Stromal cell of bone marrow (primary cell): ENCODE data around the gene ZNF783.
A peak's percentile ranks its signal among the peaks of the same experiment; 100 is the strongest.
"Not testable (repeated sequence)": the region's sequence is repeated elsewhere in the genome, so short reads cannot be mapped to it uniquely, and the experiment has no call there.

Experiments
- DNase-seq: peaks from one replicate; pipeline ENCODE4 v3.0.0-alpha.2; 2012; ENCODE audit warnings: low read depth

Gene ZNF783

DNA sequence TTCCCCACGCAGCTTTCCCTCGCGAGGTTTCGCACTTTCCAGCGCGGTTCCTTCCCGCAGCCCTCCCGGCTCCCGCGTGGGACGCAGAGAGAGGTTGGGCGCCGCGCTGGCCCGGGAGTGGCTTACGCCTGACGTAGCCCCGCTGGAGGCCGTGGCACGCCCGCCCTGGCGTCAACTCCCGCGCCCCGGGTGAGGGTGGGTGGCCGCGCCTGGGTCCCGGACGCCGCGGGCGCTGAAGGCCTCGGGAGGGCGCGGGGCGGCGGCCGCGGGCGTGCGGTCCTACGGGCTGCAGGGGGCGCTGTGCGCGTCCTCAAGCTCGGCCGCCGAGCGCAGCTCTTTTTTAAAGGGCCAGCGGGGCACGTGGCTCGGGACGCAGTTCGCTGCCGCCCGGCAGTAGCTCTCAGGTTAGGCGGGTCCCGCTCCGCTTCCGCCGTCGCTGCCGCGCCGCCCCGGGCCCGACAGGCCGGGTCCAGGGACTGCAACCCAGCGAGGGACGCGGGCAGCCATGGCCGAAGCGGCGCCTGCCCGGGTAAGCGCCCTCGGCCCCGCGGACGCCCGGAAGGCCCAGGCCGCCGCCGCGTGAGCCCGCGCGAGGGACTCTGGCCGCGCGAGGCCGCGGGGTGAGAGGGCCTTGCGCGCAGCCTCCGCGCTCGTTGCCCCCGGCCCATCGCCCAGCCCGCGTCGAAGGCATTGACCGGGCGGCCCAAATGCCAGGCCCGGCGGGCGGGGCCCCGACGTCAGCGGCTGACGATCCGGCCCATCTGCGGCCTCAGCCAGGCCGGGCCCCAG lies at the start of gene ZNF783:
Gene ZNF783, plus strand, starts transcription at position 368 of the 789 bp plus-strand sequence. Its CDS starts 138 bp downstream, at position 506.
- peak; percentile 76 for DNase-seq

DNA sequence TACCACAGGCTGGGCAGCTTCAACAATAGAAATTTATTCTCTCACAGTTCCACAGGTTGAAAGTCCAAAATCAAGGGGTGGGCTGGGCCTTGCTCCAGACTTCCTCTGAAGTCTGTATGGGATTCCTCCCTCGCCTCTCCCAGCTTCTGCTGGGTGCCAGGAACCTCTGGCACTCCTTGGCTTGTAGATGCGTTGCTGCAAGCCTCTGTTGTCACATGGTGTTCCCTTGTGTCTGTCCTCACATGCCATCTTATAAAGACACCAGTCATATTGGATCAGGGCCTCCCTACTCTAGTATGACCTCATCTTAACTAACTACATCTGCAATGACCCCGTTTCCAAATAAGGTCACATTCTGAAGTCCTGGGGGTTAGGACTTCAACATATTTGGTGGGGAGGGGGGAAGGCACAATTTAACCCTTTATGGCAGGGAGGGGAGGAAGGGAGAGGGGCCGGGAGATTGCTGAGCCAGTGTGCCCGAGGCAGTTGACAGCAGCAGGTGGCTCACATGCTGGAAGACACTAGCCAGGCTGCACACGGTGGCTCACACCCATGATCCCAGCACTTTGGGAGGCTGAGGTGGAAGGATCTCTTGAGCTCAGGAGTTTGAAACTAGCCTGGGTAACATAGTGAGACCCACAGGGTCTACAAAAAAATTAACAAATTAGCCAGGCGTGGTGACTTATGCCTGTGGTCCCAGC lies 47.8 kb upstream of the ZNF783 start:
- no peak for DNase-seq

DNA sequence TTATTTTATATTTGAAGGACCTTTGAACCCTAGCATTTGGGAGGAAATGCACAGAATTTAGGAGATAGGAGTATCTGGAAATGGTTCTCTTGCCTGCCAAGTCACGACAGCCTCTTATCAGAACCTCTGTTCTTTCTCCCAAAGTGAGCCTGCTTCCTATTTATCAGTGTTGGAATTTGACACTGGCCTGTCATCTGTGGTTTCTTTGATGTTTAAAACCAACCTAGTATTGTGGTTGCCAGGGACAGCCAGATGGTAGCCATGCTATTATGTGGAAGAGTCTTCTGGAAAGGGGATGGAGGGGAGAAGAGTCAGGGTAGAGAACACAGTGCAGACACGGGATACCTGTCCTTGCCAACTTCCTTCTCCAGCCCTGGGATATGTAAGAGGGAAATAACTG lies 45.6 kb upstream of the ZNF783 start:
- DNase-seq, result no peak

DNA sequence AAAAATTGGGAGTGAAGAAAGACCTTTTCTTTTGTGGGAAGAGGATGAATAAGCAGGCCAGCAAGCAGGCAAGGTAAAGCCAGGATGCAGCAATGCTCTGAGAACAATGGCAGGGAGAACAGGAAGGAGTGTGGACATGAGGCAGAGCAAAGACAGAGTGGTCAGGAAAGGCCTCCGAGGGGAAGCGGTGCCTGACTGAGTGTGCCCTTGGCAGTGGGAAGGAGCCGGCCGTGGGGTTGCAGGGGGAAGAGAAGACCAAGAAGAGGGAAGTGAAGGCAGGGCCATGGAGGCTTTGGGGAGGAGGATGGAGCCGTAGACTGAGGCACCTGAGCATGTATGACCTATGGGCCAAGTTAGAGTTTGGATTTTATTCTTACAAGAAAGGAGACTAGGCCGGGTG lies 44.4 kb upstream of the ZNF783 start:
- DNase-seq, result no peak

DNA sequence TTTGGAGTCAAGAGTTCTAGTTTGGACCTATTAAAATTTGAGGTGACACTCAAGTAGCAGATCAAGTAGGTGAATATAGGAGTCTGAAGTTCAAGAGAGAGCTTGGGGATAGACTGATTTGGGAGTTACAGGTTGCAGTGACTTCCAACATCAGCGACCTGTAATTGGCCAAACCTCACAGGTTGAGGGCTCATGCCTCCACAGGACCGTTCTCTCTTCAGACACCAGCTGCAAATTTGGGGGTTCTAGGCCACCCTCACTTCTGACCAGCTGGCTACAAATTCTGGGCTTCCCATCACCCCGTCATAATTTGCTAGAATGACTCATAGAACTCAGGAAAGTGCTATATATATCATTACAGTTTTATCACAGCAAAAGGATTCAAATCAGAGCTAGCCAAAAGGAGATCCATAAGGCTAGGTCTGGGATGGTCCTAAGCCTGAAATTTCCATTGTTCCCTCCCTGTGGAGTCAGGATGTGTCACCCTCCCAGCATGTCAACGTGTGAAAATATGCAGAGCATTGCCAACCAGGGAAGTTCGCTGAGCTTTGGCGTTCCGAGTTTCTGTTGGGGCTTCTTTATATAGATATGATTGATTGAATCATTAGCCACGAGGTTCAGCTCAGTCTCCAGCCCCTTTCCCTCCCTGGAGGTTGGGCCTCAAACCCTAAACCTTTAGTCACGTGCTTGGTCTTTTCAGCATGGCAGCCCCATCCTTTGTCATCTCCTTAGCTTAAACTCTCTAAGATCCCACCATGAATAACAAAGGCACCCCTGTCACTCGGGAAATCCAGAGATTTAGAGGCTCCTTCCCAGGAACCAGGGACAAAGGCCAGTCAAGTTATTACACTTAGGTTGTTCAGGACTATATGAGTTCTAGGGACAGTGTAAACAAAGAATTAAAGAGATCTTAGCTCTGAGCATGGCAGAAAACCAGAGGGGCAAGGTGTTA lies 43.3 kb upstream of the ZNF783 start:
- DNase-seq, result no peak

DNA sequence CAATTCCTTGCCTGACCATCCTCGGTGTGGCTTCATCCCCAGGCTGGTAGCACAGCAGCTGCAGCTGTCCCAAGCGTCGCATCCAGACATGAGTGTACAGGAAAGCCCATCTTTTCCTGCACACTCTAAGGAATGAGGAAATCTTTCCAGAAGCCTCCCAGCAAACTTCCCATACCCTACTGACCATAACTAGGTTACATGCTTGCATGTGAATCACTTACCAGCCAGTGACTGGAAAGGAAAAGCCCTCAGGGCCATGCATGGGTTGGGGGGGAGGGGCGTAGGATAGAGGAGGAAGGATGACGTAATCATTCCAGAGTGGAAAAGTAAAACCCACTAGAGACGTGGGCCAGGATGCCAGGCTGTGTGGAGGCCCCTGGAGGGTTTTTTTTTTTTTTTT lies 41.5 kb upstream of the ZNF783 start:
- DNase-seq, result peak; percentile 60

DNA sequence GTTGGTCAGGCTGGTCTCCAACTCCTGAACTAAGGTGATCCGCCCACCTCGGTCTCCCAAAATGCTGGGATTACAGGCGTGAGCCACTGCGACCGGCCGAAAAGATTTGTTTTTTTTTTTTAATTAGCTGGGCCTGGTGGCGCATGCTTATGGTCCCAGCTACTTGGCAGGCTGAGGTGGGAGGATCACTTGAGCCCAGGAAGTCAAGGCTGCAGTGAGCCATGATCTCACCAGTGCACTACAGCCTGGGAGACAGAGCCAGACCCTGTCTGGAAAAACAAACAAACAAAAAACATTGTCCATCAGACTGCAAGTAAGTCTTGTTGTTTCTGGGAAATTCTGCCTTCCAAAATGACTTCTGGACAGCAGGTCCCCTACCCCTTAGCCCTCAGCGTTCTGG lies 38.8 kb upstream of the ZNF783 start:
- DNase-seq, result no peak

DNA sequence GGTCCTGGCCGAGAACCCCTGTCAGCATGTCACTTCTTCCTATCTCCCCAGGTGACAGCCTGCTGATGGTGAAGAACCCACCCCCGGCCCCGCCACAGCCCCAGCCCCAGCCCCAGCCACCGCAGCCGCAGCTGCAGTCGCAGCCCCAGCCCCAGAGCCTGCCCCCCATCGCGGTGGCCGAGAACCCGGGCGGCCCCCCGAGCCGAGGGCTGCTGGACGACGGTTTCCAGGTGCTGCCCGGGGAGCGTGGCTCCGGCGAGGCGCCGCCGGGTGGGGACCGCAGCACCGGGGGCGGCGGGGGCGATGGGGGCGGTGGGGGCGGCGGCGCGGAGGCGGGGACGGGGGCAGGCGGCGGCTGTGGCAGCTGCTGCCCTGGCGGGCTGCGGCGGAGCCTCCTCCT lies 38.2 kb upstream of the ZNF783 start:
- no peak for DNase-seq

DNA sequence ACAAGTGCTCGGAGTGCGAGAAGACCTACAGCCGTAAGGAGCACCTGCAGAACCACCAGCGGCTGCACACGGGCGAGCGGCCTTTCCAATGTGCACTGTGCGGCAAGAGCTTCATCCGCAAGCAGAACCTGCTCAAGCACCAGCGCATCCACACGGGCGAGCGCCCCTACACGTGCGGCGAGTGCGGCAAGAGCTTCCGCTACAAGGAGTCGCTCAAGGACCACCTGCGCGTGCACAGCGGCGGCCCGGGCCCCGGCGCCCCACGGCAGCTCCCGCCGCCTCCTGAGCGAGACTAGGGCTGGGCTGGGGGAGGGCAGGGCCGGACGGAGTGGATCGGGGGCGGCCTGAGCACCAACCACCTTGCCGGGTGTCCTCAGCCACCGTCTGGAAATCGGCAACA lies 37.6 kb upstream of the ZNF783 start:
- DNase-seq, result no peak

DNA sequence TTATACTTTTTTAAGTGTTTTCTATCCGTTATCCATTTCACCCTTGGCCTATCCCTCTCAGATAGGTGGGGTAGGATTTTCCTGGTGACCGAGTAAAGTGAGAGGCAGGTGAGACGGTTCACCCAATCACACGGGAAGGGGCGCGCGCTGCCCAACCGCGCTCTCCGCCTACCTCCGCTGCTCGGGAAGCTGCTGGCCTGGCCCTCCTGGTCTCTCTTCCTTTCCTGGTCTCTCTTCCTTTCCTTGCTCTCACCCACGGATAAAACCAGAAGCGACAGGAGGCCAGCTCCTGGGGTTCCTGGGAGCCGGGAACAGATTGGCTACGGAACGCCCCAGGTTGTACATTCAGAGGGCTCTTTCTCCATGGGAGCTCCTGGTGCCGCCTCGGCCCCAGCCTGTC lies 36.9 kb upstream of the ZNF783 start:
- DNase-seq, result no peak

DNA sequence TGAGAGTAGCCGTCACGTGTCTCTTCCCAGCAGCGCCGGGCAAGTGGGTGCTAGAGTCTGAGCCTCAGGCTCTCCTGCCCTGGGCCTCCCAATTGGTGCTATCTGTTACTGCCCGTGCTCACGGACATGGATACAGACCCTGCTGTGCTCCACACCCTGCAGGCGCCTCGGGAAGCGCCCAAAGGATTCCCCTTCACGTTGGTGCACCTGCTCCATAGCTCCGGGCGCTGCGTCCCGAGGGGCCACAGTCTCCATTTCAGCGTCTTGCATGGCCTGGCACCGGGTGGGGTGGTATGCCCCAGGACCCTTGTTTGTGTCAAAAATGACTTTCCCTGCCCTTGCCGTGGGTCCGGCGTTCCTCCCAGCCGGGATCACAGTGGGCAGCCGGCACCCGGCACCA lies 36.3 kb upstream of the ZNF783 start:
- DNase-seq, result no peak

DNA sequence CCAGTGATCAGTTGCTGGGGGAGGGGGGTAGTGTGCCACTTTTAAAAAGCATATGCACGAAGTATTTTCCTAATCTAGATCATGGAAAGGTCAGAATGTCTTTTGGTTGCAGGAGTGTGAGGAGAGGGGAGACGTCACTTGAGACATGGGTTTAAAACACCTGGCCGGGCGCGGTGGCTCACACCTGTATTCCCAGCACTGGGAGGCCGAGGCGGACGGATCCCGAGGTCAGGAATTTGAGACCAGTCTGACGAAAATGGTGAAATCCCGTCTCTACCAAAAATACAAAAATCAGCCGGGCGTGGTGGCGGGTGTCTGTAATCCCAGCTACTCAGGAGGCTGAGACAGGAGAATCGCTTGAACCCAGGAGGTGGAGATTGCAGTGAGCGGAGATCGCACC lies 35.6 kb upstream of the ZNF783 start:
- not testable (repeated sequence) for DNase-seq

DNA sequence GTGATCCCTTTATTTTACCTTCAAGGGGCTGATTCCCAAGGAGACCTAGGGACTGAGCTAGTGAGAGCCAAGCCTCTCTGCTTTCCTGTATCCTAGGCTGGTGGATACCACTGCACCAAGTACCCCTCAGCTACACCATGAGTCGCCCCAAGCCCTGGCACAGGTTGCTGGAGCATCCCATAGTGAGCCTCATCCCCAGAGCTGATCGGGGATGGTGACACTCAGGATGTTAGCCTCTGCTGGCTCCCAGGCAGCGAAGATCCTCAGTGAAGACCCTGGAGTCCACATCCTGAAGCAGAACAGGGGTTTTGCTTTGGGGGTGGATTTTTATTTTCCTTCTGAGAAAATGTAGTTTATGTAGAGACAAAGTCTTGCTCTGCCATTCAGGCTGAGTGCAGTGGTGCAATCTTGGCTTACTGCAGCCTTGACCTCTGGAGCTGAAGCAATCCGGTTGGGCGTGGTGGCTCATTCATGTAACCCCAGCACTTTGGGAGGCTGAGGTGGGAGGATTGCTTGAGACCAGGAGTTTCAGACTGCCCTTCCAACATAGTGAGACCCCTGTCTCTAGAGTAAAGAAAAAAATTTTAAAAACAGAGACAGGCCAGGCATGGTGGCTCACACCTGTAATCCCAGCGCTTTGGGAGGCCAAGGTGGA lies 35.0 kb upstream of the ZNF783 start:
- no peak for DNase-seq

DNA sequence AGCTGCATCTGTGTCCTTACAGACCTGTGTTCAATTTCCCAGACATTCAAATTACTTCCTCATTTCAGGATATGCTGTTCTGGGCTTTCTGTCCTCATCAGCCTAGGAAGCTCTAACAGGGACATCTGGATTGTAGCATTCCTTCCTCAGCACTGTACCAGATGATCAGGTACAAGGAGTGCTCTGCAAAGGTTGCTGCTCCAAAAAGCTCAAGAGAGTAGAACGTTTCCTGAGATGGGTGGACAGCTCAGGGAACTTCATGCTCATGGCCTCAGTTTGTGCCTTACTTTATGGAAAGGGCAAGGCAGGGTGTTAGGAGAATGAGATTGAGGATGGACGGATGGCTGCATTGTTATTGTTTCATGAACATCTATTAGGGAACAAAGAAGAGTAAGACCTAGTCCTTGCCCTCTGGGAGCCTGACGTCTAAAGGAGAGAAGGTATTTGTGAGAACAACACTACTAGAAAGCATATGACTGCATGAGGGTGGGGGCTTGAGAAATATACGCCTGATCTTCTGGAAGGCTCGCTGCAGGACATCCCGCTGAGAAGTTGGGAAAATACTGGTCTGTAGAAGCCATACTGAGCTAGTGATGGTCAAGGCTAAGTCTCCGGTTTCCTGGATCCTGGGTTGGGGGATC lies 33.0 kb upstream of the ZNF783 start:
- DNase-seq, result no peak

DNA sequence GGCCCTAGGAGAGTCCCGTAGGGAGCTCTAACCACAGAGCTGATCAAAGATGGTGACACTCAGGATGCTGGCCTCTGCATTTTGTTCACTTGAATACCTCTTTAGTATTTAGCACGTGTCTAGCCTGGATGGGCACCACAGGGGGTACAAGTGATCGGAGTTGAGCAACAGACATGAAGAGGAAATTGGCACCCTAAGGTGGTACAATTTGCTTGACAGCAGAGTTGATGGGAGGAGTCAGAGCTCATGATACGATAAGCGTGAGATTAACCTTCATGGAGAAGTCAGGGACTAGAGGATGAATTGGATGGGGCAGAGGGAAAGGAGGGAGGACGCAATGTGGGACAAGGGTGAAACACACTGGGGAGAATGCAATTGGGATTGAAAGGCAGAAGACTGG lies 32.5 kb upstream of the ZNF783 start:
- no peak for DNase-seq

DNA sequence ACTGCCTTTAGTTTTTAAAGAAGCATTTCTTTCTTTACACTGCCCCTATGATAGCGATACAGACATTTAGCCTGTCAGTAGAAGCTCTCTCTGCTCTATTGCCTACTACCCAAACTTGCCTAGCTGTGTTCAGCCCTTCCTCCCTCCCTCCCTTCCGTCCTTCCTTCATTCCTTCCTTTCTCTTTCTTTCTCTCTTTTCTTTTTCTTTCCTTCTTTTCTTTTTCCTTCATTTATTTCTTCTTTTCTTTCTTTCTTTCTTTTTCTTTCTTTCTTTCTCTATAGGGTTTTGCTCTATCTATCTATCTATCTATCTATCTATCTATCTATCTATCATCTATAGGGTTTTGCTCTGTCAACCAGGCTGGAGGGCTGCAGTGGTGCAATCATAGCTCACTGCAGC lies 29.6 kb upstream of the ZNF783 start:
- no peak for DNase-seq

DNA sequence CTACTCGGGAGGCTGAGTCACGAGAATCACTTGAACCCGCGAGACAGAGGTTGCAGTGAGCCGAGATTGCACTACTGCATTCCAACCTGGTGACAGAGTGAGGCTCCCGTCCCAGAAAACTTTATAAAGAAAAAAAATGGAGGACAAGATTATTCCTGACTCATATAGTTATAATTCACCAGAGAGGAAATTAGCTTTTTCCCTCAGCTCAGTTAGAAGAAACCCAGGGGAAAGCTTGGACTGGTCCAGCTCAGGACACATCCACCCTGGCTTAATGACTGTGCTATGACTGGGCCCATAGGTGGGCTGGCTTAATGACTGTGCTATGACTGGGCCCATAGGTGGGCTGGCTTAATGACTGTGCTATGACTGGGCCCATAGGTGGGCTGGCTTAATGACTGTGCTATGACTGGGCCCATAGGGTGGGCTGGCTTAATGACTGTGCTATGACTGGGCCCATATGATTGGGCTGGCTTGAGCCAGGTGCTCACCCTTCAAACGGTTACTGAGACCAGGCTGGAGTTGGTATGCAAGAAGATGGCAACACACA lies 28.3 kb upstream of the ZNF783 start:
- DNase-seq, result peak; percentile 81

DNA sequence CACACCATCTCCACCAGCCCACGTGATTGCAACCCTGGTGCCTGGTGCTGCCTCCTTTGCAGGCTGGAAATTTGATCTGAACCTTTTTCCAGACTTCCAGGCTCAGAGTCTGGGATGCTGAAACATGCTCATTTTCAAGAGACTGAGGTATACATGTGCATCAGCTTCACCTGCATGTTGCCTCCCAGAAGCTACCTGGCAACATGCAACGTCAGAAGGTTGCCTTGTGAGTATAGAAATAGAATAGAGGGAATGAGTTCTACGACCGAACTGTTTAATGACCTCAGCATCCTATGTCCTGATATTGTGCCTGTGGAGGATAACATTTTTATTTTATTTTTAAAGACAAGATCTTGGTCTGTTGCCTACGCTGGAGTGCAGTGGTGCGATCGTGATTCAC lies 24.5 kb upstream of the ZNF783 start:
- no peak for DNase-seq

DNA sequence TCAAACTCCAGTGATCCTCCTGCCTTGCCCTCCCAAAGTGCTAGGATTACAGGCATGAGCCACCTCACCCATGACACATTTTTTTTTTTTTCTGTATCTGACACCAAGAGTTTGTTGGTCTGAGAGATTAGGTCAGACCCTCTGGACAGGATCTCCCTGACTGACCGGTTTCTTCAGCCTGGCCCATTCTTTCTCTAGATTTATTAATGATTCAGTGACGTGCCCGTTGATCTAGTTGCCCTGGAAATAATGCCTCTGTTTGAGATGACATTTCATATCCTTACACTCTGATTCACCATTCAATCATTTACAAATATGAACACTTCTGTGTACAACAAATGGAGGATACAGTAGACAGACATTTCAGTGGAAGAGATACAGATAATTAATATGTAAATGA lies 23.9 kb upstream of the ZNF783 start:
- no peak for DNase-seq

DNA sequence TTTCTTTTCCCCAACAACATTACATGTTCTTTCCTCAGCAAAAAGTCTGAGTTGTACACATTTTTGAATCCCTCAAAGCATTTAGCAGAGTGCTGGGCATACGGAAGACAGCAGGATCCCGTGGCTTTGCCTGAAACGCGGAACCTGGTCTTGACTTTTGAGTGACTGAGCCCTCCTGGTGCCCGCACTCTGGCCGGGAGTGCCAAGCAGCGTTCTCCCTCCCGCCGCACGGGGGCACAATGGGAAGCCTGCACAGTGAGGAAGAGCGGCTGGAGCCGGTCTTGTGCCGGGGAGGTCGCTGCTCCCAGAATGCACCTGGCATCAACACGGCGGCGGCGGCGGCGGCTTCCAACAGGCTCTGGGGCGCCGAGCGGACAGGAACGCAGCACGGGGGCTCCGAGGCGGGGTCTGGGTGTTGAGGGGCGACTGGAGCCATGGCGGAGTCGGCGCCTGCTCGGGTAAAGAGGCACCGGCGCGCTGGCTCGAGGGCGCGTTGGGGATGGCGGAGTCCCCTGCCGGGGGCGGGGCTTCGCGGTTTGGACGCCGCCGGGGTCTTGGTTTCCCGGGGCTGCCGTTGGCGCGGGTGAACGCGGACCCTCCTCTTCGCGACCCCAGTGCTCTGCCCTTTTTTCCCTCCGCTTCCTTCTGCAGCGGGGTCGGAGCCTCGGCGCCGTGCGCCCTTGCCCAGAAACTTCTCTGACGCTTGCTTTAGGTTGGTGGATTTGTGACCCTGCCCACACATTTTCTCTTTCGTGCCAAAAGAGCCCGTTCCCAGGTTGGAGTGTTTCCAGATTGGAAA lies 22.5 kb upstream of the ZNF783 start, which contains the start of gene ZNF212:
Gene ZNF212, plus strand, starts transcription at position 307 of the 799 bp plus-strand sequence. Its CDS starts 128 bp downstream, at position 435.
- DNase-seq, result peak; percentile 85
